HepG2 (cell line): ENCODE measurements around the gene SEC23IP. TPM values are rescaled to one million over a fixed set of nuclear protein-coding genes. Genes with fewer than 3 reads are reported as not detected.
A peak's percentile ranks its signal among the peaks of the same experiment; 100 is the strongest.

ENCODE experiments used
- CENPX ChIP-seq: sonication (generic); formaldehyde crosslinking; IDR thresholded peaks from 2 replicates; pipeline ENCODE4 v1.9.0; 2021; ENCODE audit warnings: mild to moderate bottlenecking, missing genetic modification reagents, moderate library complexity
- CTCF ChIP-seq: sonication (generic); formaldehyde crosslinking; IDR thresholded peaks from 2 replicates; pipeline ENCODE4 v1.5.0; 2020; ENCODE audit warnings: mild to moderate bottlenecking, missing genetic modification reagents, moderate library complexity
- HNRNPK ChIP-seq: fragments of 200-400 bp; formaldehyde crosslinking; IDR thresholded peaks from 2 replicates; pipeline ENCODE4 v1.6.1; 2018; ENCODE audit warnings: low read length, low read depth, moderate library complexity, mild to moderate bottlenecking; ENCODE audit not compliant: poor library complexity, severe bottlenecking
- JUND ChIP-seq: sonication (generic); formaldehyde crosslinking; IDR thresholded peaks from 2 replicates; pipeline ENCODE4 v1.8.0; 2022; ENCODE audit warnings: mild to moderate bottlenecking, missing genetic modification reagents
- NR2F6 ChIP-seq, 2 experiments: IDR thresholded peaks; 2 replicates each; pipeline ENCODE4 v1.6.1; 2016; ENCODE audit warnings: antibody characterized with exemption in 1 of 2, mild to moderate bottlenecking in 1 of 2
- SETDB1 ChIP-seq: sonication (generic); formaldehyde crosslinking; IDR thresholded peaks from 2 replicates; pipeline ENCODE4 v1.5.1; 2020; ENCODE audit warnings: missing genetic modification reagents, mild to moderate bottlenecking, borderline replicate concordance
- SKI ChIP-seq: fragments of 450-650 bp; IDR thresholded peaks from one replicate; pipeline ENCODE4 v1.6.1; 2018; ENCODE audit warnings: mild to moderate bottlenecking; ENCODE audit not compliant: partially characterized antibody
- ZBTB7B ChIP-seq: sonication (generic); formaldehyde crosslinking; IDR thresholded peaks from 2 replicates; pipeline ENCODE4 v1.4.0; 2020; ENCODE audit warnings: missing genetic modification reagents
- ZMYM4 ChIP-seq: sonication (generic); formaldehyde crosslinking; IDR thresholded peaks from 2 replicates; pipeline ENCODE4 v1.8.1; 2023; ENCODE audit warnings: mild to moderate bottlenecking, missing genetic modification reagents
- ZNF235 ChIP-seq: sonication (generic); formaldehyde crosslinking; IDR thresholded peaks from 2 replicates; pipeline ENCODE4 v1.8.1; 2023; ENCODE audit warnings: mild to moderate bottlenecking, missing genetic modification reagents, borderline replicate concordance
- ZNF280B ChIP-seq: sonication (generic); formaldehyde crosslinking; IDR thresholded peaks from 2 replicates; pipeline ENCODE4 v1.5.0; 2020; ENCODE audit warnings: missing genetic modification reagents, mild to moderate bottlenecking, borderline replicate concordance
- ZNF34 ChIP-seq: sonication (generic); formaldehyde crosslinking; IDR thresholded peaks from 2 replicates; pipeline ENCODE4 v1.4.0; 2020; ENCODE audit warnings: mild to moderate bottlenecking, missing genetic modification reagents, borderline replicate concordance
- ZNF407 ChIP-seq: sonication (generic); formaldehyde crosslinking; IDR thresholded peaks from one replicate; pipeline ENCODE4 v1.5.1; 2020; ENCODE audit warnings: mild to moderate bottlenecking, missing genetic modification reagents; ENCODE audit errors: not compliant biosample characterization
- ZNF639 ChIP-seq: conservative IDR thresholded peaks from 2 replicates; pipeline ENCODE4 v1.6.1; 2018; ENCODE audit warnings: missing genetic modification reagents
- ZNF766 ChIP-seq: sonication (generic); formaldehyde crosslinking; IDR thresholded peaks from 2 replicates; pipeline ENCODE4 v1.5.0; 2020; ENCODE audit warnings: missing genetic modification reagents, borderline replicate concordance
- polyA plus RNA-seq, 8 experiments: library from polyadenylated mRNA; depleted of rRNA in 3 of 8; stranded (reverse) in 7 of 8; unstranded in 1 of 8; fragments of >200 nt; fragmentation: Illumina TruSeq in 4 of 8; extraction: Trizol in 4 of 8; gene quantifications; 2 replicates each; pipeline versions ENCODE4 v1.2.1 to v1.2.3, GENCODE V29; 2011 to 2016; ENCODE audit warnings: low read depth in 4 of 8, missing spikeins in 1 of 8, mixed read lengths in 1 of 8; ENCODE audit not compliant: insufficient read depth in 1 of 8
- total RNA-seq, 5 experiments: library from RNA; depleted of rRNA; stranded (reverse); fragments of >200 nt; fragmentation: Illumina TruSeq; extraction: Trizol; gene quantifications; 2 replicates each; pipeline ENCODE4 v1.2.3, GENCODE V29; 2016; ENCODE audit warnings: low read depth in 1 of 5

SEC23IP gene
- total and polyA plus RNA-seq, 2 of the 13 experiments (the other 11 are each of a cell fraction or from before 2014, with no cell fraction given) = 32.3 to 57.7 TPM

- TF ChIP-seq ZNF407 (CRISPR knock-in tag) = no peak
- TF ChIP-seq ZNF280B = no peak
- TF ChIP-seq CENPX (CRISPR knock-in tag) = no peak
- TF ChIP-seq ZNF766 (CRISPR knock-in tag) = no peak
- TF ChIP-seq SKI = peak; percentile 64
- TF ChIP-seq CTCF (CRISPR knock-in tag) = peak; percentile 17; the same call in 1 of the 2 replicates
- no peak for TF ChIP-seq NR2F6 (IDR thresholded peaks at IDR 0.05)
- TF ChIP-seq NR2F6 (CRISPR knock-in tag; IDR thresholded peaks at IDR 0.05) = no peak
- no peak for TF ChIP-seq ZNF235 (CRISPR knock-in tag)
- 0 out of 2 replicates have a peak, but pooled peaks have one; percentile 7 for TF ChIP-seq JUND (CRISPR knock-in tag)
- peak; percentile 74; the same call in 1 of the 2 replicates for TF ChIP-seq ZNF34 (CRISPR knock-in tag)
- no peak for TF ChIP-seq HNRNPK
- peak; percentile 61 for TF ChIP-seq ZMYM4 (CRISPR knock-in tag)
- no peak for TF ChIP-seq ZNF639 (CRISPR knock-in tag)
- TF ChIP-seq ZBTB7B = no peak
- TF ChIP-seq SETDB1 (CRISPR knock-in tag) = no peak
Observed at GRCh38 chr10:119872860-119873681, 19.5 kb upstream of the SEC23IP start (continued).
